ENCODE data around the gene LCTL.

Gene LCTL

GRCh38 chr15:66565741-66566144 lies at the start of gene LCTL:
Gene LCTL (minus strand): TSS chr15:66565998. CDS start chr15:66565365, 633 bp downstream.
- peak; percentile 35 for DNase-seq (ENCODE audit: low spot score)

DNA sequence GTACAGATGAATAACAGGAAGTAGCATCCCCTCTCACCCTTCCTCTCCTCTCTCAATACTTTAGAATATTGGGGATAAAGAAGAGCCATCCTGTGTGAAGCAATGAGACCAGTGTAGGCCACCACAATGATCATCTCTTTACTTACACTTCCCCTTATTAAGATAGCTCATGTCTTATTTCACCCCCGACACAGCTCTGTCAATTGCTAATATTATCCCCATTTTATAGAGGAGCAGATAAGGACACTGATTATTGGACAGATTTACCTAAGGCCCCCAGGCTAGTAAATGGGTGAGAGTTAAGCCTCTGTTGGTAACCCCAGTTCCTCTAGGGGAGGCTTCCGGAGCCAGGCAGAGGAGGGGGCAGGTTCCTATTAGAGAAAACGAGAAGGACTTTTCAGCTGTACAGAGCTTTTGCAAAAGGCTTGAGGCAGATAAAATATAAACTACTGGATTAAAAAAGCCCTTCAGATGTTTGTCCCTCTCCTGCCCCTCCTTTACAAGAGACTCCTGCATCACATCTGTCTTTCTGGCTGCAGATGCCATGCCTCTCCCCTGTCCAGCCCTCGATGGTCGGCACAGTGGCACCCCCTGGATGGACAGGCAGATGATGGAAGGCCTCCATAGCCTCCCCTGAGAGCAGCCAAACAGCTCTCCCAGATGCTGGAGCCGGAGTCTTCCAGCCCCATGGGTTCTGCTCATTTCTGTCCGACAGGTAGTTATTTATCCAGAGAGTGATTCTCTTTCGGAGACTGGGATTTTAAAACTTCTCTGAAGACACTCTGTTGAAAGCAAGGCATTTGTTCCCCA lies 49.4 kb upstream of the LCTL start:
- no peak for DNase-seq (ENCODE audit: low spot score)

- DNase-seq (ENCODE audit: low spot score), result no peak
These were observed 48.7 kb upstream of the LCTL start for GRCh38 chr15:66614456-66614855.

DNA sequence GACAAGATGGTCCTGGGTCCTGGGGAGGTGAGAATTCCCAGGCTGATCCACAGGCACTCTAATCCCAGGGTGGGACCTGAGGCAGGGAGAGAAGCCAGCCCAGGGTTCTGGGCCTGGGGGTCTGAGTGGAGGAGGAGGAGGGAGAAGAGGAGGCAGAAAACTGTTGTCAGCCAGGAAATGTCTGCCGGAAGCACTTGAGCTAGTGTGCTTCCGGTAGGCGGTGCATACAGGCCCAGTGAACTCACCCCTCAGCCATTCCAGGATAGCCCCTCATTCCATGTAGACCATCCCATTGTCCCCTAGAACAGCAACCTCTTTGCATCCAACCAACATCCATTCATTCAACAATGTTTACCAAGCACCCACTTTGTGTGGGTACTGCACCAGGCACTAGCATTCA lies 47.9 kb upstream of the LCTL start:
- no peak for DNase-seq (ENCODE audit: low spot score)

DNA sequence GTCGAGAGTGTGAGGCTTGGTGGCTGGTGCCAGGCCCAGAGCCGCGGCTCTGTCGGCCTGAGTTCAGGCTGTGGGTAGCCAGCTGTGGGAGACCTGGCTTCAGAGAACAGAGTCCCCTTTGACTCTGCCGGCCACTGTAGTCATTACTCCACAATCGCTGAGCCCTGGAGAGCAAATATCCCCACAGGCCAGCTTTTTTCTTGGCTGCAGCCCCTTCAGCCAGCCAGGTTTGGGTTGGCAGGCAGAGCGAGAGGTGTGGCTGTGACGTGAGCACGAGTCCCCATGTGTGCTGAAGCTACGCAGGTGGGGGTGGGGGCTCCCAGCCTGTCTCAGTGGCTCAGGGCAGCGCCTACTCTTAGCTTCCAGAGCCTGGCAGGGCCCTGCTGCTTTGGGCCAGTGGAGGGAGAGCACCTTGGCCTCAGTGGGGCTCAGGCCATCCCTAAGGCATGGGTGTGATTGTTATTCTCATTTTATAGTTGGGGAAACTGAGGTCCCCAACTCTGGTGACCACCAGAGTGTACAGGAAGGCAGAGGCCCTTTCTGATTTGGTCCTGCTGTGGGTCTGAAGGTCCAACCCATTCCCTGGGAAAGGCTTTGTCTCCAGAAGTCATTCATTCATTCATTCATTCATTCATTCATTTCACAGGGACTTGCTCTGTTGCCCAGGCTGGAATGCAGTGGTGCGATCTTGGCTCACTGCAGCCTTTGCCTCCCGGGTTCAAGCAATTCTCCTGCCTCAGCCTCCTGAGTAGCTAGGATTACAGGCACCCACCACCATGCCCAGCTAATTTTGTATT lies 45.7 kb upstream of the LCTL start:
- DNase-seq (ENCODE audit: low spot score), result peak; percentile 24

DNA sequence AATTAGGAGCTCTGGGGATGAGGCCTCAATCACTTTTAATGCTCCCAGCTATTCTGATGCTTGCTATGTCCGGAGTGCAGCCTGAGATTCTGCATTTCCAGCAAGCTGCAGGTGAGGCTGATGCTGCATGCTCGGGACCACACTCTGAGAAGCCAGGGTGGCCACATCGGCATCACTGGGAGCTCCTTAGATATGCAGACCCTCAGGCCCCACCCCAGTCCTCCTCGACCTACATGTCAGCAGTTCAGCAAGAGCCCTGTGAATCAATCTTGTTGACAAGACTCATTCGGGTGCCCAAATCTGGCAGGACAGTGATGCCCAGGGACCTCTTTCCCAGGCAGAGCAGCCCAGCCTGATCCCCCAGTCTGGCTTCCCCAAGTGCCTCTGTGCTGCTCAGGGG lies 44.1 kb upstream of the LCTL start:
- DNase-seq (ENCODE audit: low spot score), result no peak

- DNase-seq (ENCODE audit: low spot score), result no peak
These were observed 43.1 kb upstream of the LCTL start for GRCh38 chr15:66608881-66609280.

GRCh38 chr15:66608159-66608558 lies 42.4 kb upstream of the LCTL start:
- DNase-seq (ENCODE audit: low spot score), result no peak

DNA sequence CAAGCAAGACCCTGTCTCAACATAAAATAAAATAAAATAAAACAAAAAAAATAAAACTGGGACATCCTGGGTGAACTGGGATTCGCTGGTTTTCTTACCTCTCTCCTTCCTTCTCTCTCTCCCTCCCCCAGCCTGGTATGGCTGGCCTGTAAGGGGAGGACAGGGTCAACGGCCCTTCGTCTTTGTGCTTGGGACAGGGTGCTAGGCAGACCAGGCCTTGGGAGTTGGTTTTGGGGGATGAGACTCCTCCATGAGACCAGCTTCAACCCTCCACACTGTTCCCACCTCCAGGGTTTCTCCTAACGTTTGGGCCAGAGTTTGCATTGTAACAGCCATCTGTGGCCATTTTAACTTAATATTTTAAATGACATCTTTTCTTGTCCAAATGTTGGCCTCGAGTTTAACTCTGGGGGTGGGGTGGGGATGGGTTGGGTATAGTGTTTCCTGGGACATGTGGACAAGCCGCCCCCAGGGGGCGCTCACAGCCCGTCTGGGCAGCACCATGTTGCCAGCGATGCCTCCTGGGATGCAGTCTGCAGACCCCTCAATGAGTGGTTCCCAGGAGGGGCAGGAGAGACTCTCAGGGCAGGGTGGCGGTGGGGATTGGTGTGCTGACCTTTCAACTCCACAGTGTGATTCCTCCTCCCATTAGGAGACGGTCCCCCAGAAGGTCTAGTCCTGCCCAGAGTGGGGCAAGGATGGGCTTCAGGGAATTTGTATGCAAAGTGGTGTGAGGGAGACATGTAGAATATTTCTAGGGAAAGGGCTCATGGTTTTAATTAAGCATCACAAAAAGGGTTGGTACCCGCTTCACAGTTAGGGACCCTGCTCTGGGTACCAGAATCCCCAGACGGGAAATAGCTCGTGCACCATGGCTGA lies 37.7 kb upstream of the LCTL start:
- DNase-seq (ENCODE audit: low spot score), result peak; percentile 37

DNA sequence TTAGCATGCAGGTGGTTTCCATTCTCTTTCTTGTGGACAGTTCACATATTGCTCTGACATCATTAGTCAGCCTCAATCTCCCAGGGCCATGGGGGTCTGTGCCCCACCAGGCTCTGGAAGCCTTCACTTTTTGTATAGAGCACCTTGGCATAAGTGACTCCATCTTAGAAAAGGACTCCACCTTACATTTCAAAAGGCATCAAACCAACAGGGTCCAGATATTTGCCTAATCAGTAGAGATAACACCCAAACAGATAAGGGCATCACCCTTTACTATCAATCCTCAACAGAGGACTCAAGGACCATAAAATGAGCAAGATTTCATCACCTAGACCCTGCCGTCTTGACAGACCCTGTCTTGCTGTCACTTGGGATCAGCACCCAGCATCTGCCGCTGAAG lies 35.7 kb upstream of the LCTL start:
- no peak for DNase-seq (ENCODE audit: low spot score)

DNA sequence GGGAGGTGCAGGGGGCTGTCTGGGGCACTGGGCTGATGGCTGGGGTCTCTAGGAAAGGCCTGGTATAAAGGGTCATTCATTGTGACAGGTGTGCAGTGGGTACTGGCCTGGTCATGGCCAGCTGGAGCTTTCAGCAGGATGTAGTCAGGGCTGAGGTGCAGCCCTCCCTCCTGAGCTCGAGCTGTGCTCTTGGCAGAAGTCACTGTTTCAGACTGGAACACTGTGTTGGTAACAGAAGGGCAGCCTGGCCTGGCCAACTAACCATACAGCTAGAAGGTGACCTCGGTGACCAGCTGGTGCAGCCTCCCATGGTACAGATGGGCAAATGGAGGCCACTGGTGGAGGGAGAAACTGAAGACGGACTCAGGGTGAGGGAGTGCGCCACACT lies 34.4 kb upstream of the LCTL start:
- DNase-seq (ENCODE audit: low spot score), result no peak

- no peak for DNase-seq (ENCODE audit: low spot score)
These were observed 33.9 kb upstream of the LCTL start for GRCh38 chr15:66599536-66600239.

DNA sequence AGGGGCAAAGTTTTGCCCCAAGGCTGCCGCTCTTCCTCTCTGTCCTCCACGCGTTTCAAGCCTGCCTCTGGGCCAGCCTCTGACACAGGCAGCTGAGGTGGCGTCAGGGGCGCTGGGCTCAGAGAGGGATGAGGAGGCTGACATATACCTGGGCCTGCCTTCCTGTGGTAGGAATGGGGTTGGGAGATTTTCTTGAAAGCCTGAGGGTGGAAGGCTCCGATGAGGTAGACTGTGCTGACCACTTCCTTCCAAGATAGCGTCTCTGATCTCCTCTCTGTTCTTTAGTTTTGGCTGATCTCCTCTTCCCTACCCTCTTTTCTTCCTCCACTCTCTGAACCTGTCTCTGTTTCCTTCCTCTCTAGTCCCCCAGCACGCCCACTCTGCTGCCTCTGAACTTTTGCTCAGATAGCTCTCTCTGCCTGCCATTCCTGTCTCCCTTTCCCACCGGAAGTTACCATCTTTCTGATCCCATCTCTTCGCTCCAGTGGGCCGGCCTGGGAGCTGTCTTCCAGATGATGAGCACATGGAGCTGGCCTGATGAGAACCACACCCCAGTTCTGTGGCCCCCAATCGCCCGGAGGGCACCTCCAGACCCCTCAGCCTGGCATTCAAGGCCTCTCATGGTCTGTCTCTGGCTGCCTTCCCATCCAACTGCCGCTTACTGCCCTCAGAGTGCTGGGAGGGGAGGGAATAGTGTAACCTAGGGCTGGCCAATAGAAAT lies 32.5 kb upstream of the LCTL start:
- DNase-seq (ENCODE audit: low spot score), result no peak

- DNase-seq (ENCODE audit: low spot score), result no peak
These were observed 30.2 kb upstream of the LCTL start for GRCh38 chr15:66595931-66596545.

DNA sequence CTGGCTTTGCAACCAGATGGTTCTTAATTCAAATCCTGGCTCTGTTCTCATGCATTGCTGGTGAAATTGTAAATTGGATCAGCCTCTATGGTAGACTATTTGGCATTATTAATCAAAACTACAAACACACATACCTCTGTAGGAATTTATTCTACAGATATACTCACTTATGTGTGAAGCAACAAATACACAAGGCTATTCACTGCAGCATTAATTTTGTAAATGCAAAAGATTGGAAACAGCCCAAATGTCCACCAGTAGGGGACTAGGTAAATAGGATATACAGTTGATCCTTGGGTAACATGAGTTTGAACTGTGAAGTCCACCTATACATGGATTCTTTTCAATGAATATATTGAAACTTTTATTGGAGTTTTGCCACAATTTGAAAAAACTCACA lies 29.5 kb upstream of the LCTL start:
- no peak for DNase-seq (ENCODE audit: low spot score)

DNA sequence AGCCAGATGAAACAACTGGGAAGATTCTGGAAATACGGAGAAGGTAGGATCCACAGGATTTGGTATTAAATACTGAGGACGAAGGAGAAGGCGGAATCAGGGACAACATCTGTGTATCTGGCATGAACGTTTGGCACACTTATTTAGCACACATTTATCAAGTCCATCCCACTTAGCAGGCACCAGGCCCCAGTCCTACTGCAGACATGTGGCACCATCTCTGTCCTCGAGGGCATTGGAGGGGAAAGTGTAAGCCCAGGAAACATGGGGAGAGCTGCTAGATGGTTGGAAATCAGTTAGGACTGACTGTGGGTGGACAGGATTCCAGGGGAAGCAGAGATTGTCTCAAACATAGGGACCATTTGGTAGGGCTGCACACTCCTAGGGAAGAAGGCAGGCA lies 29.0 kb upstream of the LCTL start:
- DNase-seq (ENCODE audit: low spot score), result no peak

DNA sequence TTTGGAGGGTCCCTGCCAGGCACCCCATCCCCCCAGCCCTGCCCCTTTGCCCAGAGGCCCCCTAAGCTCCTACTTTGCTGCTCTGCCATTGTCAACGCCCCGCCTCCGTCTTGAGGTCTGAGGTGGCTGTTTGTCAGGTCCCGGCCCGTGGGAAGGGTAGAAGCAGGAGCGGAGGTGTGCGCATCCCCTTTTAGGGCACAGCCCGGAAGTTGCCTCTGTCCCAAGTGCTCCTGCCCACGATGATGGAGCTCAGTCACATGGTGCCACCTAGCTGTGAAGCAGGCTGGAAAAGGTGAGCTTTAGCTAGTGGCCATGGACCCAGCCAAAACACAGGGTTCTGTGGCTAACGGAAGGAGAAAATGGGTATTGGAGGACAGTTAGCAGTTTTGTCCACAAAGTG lies 28.5 kb upstream of the LCTL start:
- no peak for DNase-seq (ENCODE audit: low spot score)

DNA sequence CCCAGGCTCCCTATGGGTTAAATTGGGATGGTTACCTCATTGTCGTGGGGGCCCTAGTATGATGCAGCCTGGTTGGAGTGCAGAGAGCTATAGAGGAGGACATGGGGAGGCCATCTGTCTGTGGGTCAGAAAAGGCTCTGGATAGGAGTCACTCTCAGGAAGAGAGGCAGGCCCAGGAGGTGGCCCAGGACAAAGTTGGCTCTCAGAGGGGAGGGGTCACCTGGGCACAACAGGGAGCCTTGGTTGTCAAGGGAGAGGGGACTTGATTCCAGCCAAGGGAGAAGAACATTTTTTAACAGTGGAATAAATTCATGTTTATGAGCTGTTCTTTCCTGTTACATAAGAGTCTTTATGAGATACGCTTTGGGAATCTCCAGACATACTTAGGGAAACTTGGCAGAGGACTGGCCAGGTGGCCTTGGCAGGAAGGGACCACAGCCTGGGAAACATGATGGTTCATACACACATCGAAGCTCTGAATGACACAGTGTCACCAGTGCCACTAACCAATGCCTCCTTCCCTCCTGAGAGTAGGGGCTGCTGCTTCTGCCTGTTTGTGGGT lies 27.5 kb upstream of the LCTL start:
- no peak for DNase-seq (ENCODE audit: low spot score)

GRCh38 chr15:66592505-66593218 lies 26.9 kb upstream of the LCTL start:
- no peak for DNase-seq (ENCODE audit: low spot score)

Data from globus pallidus (tissue), 1 donor.